HepG2 (cell line): ENCODE data around the gene PMM2. TPM values are rescaled to one million over a fixed set of nuclear protein-coding genes. Genes with fewer than 3 reads are reported as not detected.

Source experiments
- AGO2 ChIP-seq: fragments of 200-400 bp; formaldehyde crosslinking; optimal IDR thresholded peaks from 2 replicates; pipeline ENCODE3; 2017; ENCODE audit warnings: mild to moderate bottlenecking, low read depth, low read length, moderate library complexity
- CSRNP2 ChIP-seq: sonication (generic); formaldehyde crosslinking; conservative IDR thresholded peaks from 2 replicates; pipeline ENCODE4 v1.8.0; 2022; ENCODE audit warnings: low read depth, missing genetic modification reagents
- DR1 ChIP-seq: sonication (generic); formaldehyde crosslinking; IDR thresholded peaks from 2 replicates; pipeline ENCODE4 v1.8.0; 2021; ENCODE audit warnings: mild to moderate bottlenecking, missing genetic modification reagents, inconsistent platforms
- HIVEP1 ChIP-seq: sonication (generic); formaldehyde crosslinking; IDR thresholded peaks from 2 replicates; pipeline ENCODE4 v1.4.0; 2020; ENCODE audit warnings: mild to moderate bottlenecking, missing genetic modification reagents
- KDM1A ChIP-seq: IDR thresholded peaks from 2 replicates; pipeline ENCODE4 v1.6.1; 2016; ENCODE audit warnings: missing compliant biosample characterization
- KDM4B ChIP-seq: sonication (generic); formaldehyde crosslinking; IDR thresholded peaks from 2 replicates; pipeline ENCODE4 v1.4.0; 2020; ENCODE audit warnings: missing genetic modification reagents
- KDM5A ChIP-seq: fragments of 200-600 bp; sonication (generic); IDR thresholded peaks from 2 replicates; pipeline ENCODE4 v1.7.0; 2018; ENCODE audit warnings: antibody characterized with exemption, mild to moderate bottlenecking, low read length, borderline replicate concordance
- MIER2 ChIP-seq: IDR thresholded peaks from 2 replicates; pipeline ENCODE4 v1.6.1; 2016; ENCODE audit warnings: missing biosample characterization, missing genetic modification reagents
- NFKB2 ChIP-seq: sonication (generic); formaldehyde crosslinking; IDR thresholded peaks from 2 replicates; pipeline ENCODE4 v1.4.0; 2020; ENCODE audit warnings: missing genetic modification reagents, borderline replicate concordance
- PCBP2 ChIP-seq: fragments of 200-400 bp; formaldehyde crosslinking; optimal IDR thresholded peaks from 2 replicates; pipeline ENCODE3; 2018; ENCODE audit warnings: low read length, low read depth; ENCODE audit not compliant: poor library complexity, severe bottlenecking
- THYN1 ChIP-seq: sonication (generic); formaldehyde crosslinking; IDR thresholded peaks from 2 replicates; pipeline ENCODE4 v1.8.1; 2023; ENCODE audit warnings: low read depth, mild to moderate bottlenecking, moderate library complexity, missing genetic modification reagents, borderline replicate concordance
- ZC3H4 ChIP-seq: sonication (generic); formaldehyde crosslinking; IDR thresholded peaks from 2 replicates; pipeline ENCODE4 v1.4.0; 2020; ENCODE audit warnings: missing genetic modification reagents, borderline replicate concordance
- ZNF317 ChIP-seq: sonication (generic); formaldehyde crosslinking; IDR thresholded peaks from 2 replicates; pipeline ENCODE4 v1.5.0; 2020; ENCODE audit warnings: mild to moderate bottlenecking, missing genetic modification reagents
- ZNF382 ChIP-seq: sonication (generic); formaldehyde crosslinking; IDR thresholded peaks from 2 replicates; pipeline ENCODE4 v1.5.0; 2020; ENCODE audit warnings: missing genetic modification reagents, mild to moderate bottlenecking, borderline replicate concordance
- ZNF576 ChIP-seq: sonication (generic); formaldehyde crosslinking; IDR thresholded peaks from 2 replicates; pipeline ENCODE4 v1.4.0; 2020; ENCODE audit warnings: mild to moderate bottlenecking, missing genetic modification reagents
- ZNF609 ChIP-seq: sonication (generic); formaldehyde crosslinking; IDR thresholded peaks from 2 replicates; pipeline ENCODE4 v1.4.0; 2020; ENCODE audit warnings: mild to moderate bottlenecking, missing genetic modification reagents, borderline replicate concordance
- ZNF704 ChIP-seq: sonication (generic); formaldehyde crosslinking; IDR thresholded peaks from 2 replicates; pipeline ENCODE4 v1.8.1; 2023; ENCODE audit warnings: mild to moderate bottlenecking, inconsistent platforms, moderate library complexity, missing genetic modification reagents, borderline replicate concordance
- ZNF75D ChIP-seq: sonication (generic); formaldehyde crosslinking; IDR thresholded peaks from 2 replicates; pipeline ENCODE4 v1.8.1; 2023; ENCODE audit warnings: missing genetic modification reagents, mild to moderate bottlenecking, borderline replicate concordance
- ZSCAN5A ChIP-seq: sonication (generic); formaldehyde crosslinking; IDR thresholded peaks from 2 replicates; pipeline ENCODE4 v1.8.0; 2022; ENCODE audit warnings: mild to moderate bottlenecking, missing genetic modification reagents, borderline replicate concordance
- polyA plus RNA-seq, 8 experiments: library from polyadenylated mRNA; depleted of rRNA in 3 of 8; stranded (reverse) in 7 of 8; unstranded in 1 of 8; fragments of >200 nt; fragmentation: Illumina TruSeq in 4 of 8; extraction: Trizol in 4 of 8; gene quantifications; 2 replicates each; pipeline versions ENCODE4 v1.2.1 to v1.2.3, GENCODE V29; 2011 to 2016; ENCODE audit warnings: low read depth in 4 of 8, missing spikeins in 1 of 8, mixed read lengths in 1 of 8; ENCODE audit not compliant: insufficient read depth in 1 of 8
- total RNA-seq, 5 experiments: library from RNA; depleted of rRNA; stranded (reverse); fragments of >200 nt; fragmentation: Illumina TruSeq; extraction: Trizol; gene quantifications; 2 replicates each; pipeline ENCODE4 v1.2.3, GENCODE V29; 2016; ENCODE audit warnings: low read depth in 1 of 5

Gene PMM2
- total and polyA plus RNA-seq, 2 of the 13 experiments (the other 11 are each of a cell fraction or from before 2014, with no cell fraction given): 52.2 to 93.7 TPM

- TF ChIP-seq CSRNP2 (CRISPR knock-in tag) (no peak), KDM1A (peak; percentile 66; the same call in 1 of the 2 replicates), NFKB2 (CRISPR knock-in tag) (no peak), ZSCAN5A (CRISPR knock-in tag) (0 out of 2 replicates have a peak, but pooled peaks have one; percentile 68), DR1 (peak; percentile 68), HIVEP1 (CRISPR knock-in tag) (peak; percentile 71; the same call in 1 of the 2 replicates), MIER2 (CRISPR knock-in tag) (no peak), THYN1 (CRISPR knock-in tag) (no peak), ZNF75D (CRISPR knock-in tag) (no peak), ZC3H4 (CRISPR knock-in tag) (0 out of 2 replicates have a peak, but pooled peaks have one; percentile 57), KDM4B (no peak), KDM5A (peak; percentile 7), ZNF609 (no peak; the same call in 1 of the 2 replicates), PCBP2 (no peak), AGO2 (peak; percentile 94), ZNF704 (CRISPR knock-in tag) (no peak), ZNF576 (CRISPR knock-in tag) (no peak), ZNF382 (no peak), ZNF317 (peak; percentile 27; the same call in 1 of the 2 replicates)
These were observed 71.0 kb downstream of the PMM2 start, which contains the start of gene CARHSP1 (continued) for GRCh38 chr16:8868416-8869211.
